Tibial nerve (tissue), 4 donors: ENCODE results near the gene FAM13A. TPM values are rescaled to one million over a fixed set of nuclear protein-coding genes. Genes with fewer than 3 reads are reported as not detected.

Experiments
- DNase-seq, 2 donors: peaks; one replicate each; pipeline ENCODE4 v3.0.0-alpha.2; 2019; ENCODE audit warnings: low spot score in 2 of 2
- H3K27ac ChIP-seq, 4 donors: fragments of 200-600 bp; sonication (generic) in 3 of 4; one replicate each; pipeline ENCODE4 v1.5.1; 2017 to 2019; ENCODE audit warnings: mild to moderate bottlenecking in 1 of 4
- H3K27me3 ChIP-seq, 2 donors: fragments of 200-600 bp; sonication (generic) in 1 of 2; one replicate each; pipeline versions ENCODE4 v1.5.1 to v1.6.0; 2017 to 2019
- H3K36me3 ChIP-seq, 3 donors: fragments of 200-600 bp; sonication (generic); one replicate each; pipeline ENCODE4 v1.5.1; 2018 to 2019
- H3K4me1 ChIP-seq, 4 donors: fragments of 200-600 bp; sonication (generic) in 3 of 4; one replicate each; pipeline ENCODE4 v1.5.1; 2017 to 2019
- H3K4me3 ChIP-seq, 4 donors: fragments of 200-600 bp; sonication (generic) in 3 of 4; one replicate each; pipeline ENCODE4 v1.5.1; 2017 to 2019; ENCODE audit warnings: mild to moderate bottlenecking in 1 of 4, moderate library complexity in 1 of 4
- H3K9me3 ChIP-seq, 4 donors: fragments of 200-600 bp; sonication (generic) in 3 of 4; one replicate each; pipeline ENCODE4 v1.5.1; 2017 to 2019
- CTCF ChIP-seq, 5 experiments: fragments of 200-600 bp in 3 of 5; fragments of 450-650 bp in 2 of 5; sonication (generic) in 3 of 5; IDR thresholded peaks; one replicate each; pipeline ENCODE4 v1.5.1; 2016 to 2019; ENCODE audit warnings: antibody characterized with exemption in 5 of 5, mild to moderate bottlenecking in 3 of 5, moderate library complexity in 2 of 5
- EP300 ChIP-seq, 2 donors: sonication (generic); formaldehyde crosslinking; IDR thresholded peaks; one replicate each; pipeline ENCODE4 v1.6.1; 2017; ENCODE audit warnings: antibody characterized with exemption in 2 of 2, mild to moderate bottlenecking in 1 of 2
- POLR2A ChIP-seq, 2 donors: fragments of 450-650 bp; IDR thresholded peaks; one replicate each; pipeline ENCODE4 v1.6.1; 2017; ENCODE audit warnings: antibody characterized with exemption in 2 of 2, mild to moderate bottlenecking in 2 of 2, moderate library complexity in 2 of 2
- WGBS, 2 donors: methylation state at CpG; one replicate each; pipeline ENCODE4 v1.1.5; 2018; 5-methylcytosine and 5-hydroxymethylcytosine counted together
- total RNA-seq, 4 donors: library from RNA; depleted of rRNA; stranded (reverse); fragments of >200 nt; gene quantifications; one replicate each; pipeline ENCODE4 v1.1.0, GENCODE V29; 2016

The FAM13A gene
- total RNA-seq, 4 donors from 2014 or later = 48.8 to 77.6 (median 58.8) TPM

- TF ChIP-seq POLR2A (IDR thresholded peaks at IDR 0.05) (no peak), EP300 (IDR thresholded peaks at IDR 0.05) (no peak), CTCF (IDR thresholded peaks at IDR 0.05) (no peak)
- WGBS, 2 donors = 91% methylated on average over 4 of the region's 4 CpGs
- no peak for DNase-seq
- H3K27ac ChIP-seq = no peak overlapping the region
- no peaks in the 10 kb centered on the region for H3K27me3 ChIP-seq
- peaks cover 0 to 5% (median 0%) of the 10 kb centered on the region in 4 donors for H3K4me1 ChIP-seq
- peaks cover 0 to 4% (median 0%) of the 10 kb centered on the region in 3 donors for H3K36me3 ChIP-seq
- no peak overlapping the region for H3K4me3 ChIP-seq
- peaks cover 0 to 6% (median 0%) of the 10 kb centered on the region in 4 donors for H3K9me3 ChIP-seq
Observed at GRCh38 chr4:89048906-89049601, 7.9 kb downstream of the FAM13A start.

- TF ChIP-seq CTCF (IDR thresholded peaks at IDR 0.05) (no peak), EP300 (IDR thresholded peaks at IDR 0.05) (no peak), POLR2A (IDR thresholded peaks at IDR 0.05) (no peak)
- Histone ChIP-seq H3K27me3 (no peaks in the 10 kb centered on the region), H3K27ac (no peak overlapping the region), H3K4me1 (no peaks in the 10 kb centered on the region), H3K9me3 (no peaks in the 10 kb centered on the region), H3K36me3 (peaks cover 0 to 4% (median 0%) of the 10 kb centered on the region in 3 donors), H3K4me3 (no peak overlapping the region)
- 83 to 90% methylated on average over 7 of the region's 7 CpGs for WGBS, 2 donors
- DNase-seq = no peak
Observed at GRCh38 chr4:89044147-89044900, 12.7 kb downstream of the FAM13A start.

- Histone ChIP-seq H3K36me3 (peaks cover 0 to 5% (median 0%) of the 10 kb centered on the region in 3 donors), H3K27me3 (no peaks in the 10 kb centered on the region), H3K4me1 (no peaks in the 10 kb centered on the region), H3K4me3 (no peak overlapping the region), H3K9me3 (no peaks in the 10 kb centered on the region), H3K27ac (no peak overlapping the region)
- no peak for DNase-seq
- whole genome bisulfite sequencing, 2 donors = 86 to 91% methylated on average over 3 of the region's 3 CpGs
- TF ChIP-seq CTCF (IDR thresholded peaks at IDR 0.05) = no peak
- no peak for TF ChIP-seq EP300 (IDR thresholded peaks at IDR 0.05)
- TF ChIP-seq POLR2A (IDR thresholded peaks at IDR 0.05) = no peak
Observed at GRCh38 chr4:89042055-89042454, 14.9 kb downstream of the FAM13A start.

- Histone ChIP-seq H3K4me1 (no peaks in the 10 kb centered on the region), H3K27ac (no peak overlapping the region), H3K27me3 (no peaks in the 10 kb centered on the region), H3K36me3 (peaks cover 0 to 19% (median 0%) of the 10 kb centered on the region in 3 donors), H3K4me3 (no peak overlapping the region), H3K9me3 (peaks cover 0 to 12% (median 4%) of the 10 kb centered on the region in 4 donors)
- no peak for TF ChIP-seq EP300 (IDR thresholded peaks at IDR 0.05)
- no peak for TF ChIP-seq POLR2A (IDR thresholded peaks at IDR 0.05)
- TF ChIP-seq CTCF (IDR thresholded peaks at IDR 0.05) = no peak
- 49 to 57% methylated on average over 4 of the region's 4 CpGs for WGBS, 2 donors
- DNase-seq = no peak
Observed at GRCh38 chr4:89039730-89040338, 17.2 kb downstream of the FAM13A start.
